GM18511 (cell line): ENCODE measurements around the gene OTOG.

Source experiments
- ATAC-seq: cut with Tn5 transposase; IDR thresholded peaks from one replicate; pipeline ENCODE4 v1.9.1; 2021; ENCODE audit warnings: mild to moderate bottlenecking, moderate library complexity; ENCODE audit not compliant: unreplicated experiment

Gene OTOG

GRCh38 chr11:17516551-17517150 is 30.4 kb upstream of the OTOG start:
- ATAC-seq = no peak

GRCh38 chr11:17517186-17517585 is 29.9 kb upstream of the OTOG start:
- ATAC-seq = no peak

GRCh38 chr11:17518366-17518765 is 28.7 kb upstream of the OTOG start:
- ATAC-seq = no peak

- ATAC-seq = no peak
Measured at GRCh38 chr11:17519061-17519885, 27.8 kb upstream of the OTOG start.

- ATAC-seq = no peak
Measured at GRCh38 chr11:17521106-17521900, 25.8 kb upstream of the OTOG start.

- no peak for ATAC-seq
Measured at GRCh38 chr11:17522655-17523054, 24.4 kb upstream of the OTOG start.

GRCh38 chr11:17524221-17524620 is 22.8 kb upstream of the OTOG start:
- no peak for ATAC-seq

- ATAC-seq = no peak
Measured at GRCh38 chr11:17525570-17525969, 21.5 kb upstream of the OTOG start.

- no peak for ATAC-seq
Measured at GRCh38 chr11:17526326-17526725, 20.7 kb upstream of the OTOG start.

GRCh38 chr11:17526931-17527627 is 20.0 kb upstream of the OTOG start:
- ATAC-seq = no peak

- ATAC-seq = no peak
Measured at GRCh38 chr11:17527628-17527995, 19.4 kb upstream of the OTOG start.

GRCh38 chr11:17528181-17528691 is 18.8 kb upstream of the OTOG start:
- ATAC-seq = peak; percentile 80

GRCh38 chr11:17528906-17529843 is 17.9 kb upstream of the OTOG start:
- no peak for ATAC-seq

- no peak for ATAC-seq
Measured at GRCh38 chr11:17529844-17530185, 17.2 kb upstream of the OTOG start.

- ATAC-seq = no peak
Measured at GRCh38 chr11:17531071-17531600, 15.9 kb upstream of the OTOG start.

- ATAC-seq = no peak
Measured at GRCh38 chr11:17531636-17532113, 15.4 kb upstream of the OTOG start.

GRCh38 chr11:17532784-17533183 is 14.3 kb upstream of the OTOG start:
- no peak for ATAC-seq

- ATAC-seq = no peak
Measured at GRCh38 chr11:17533341-17533740, 13.7 kb upstream of the OTOG start.

- ATAC-seq = no peak
Measured at GRCh38 chr11:17533778-17534415, 13.2 kb upstream of the OTOG start.
